Spleen (tissue), 7 donors: Measurements from ENCODE around the gene TACC2.

Experiments
- CTCF ChIP-seq, 11 experiments: fragments of 200-600 bp in 7 of 11; fragments of 450-650 bp in 4 of 11; sonication (generic) in 4 of 11; IDR thresholded peaks in 8 of 11; conservative IDR thresholded peaks in 3 of 11; 1 replicate in 7 of 11; 2 replicates in 4 of 11; pipeline versions ENCODE4 v1.4.0 to v1.8.0; 2016 to 2021; ENCODE audit warnings: antibody characterized with exemption in 11 of 11, inconsistent platforms in 4 of 11, mild to moderate bottlenecking in 1 of 11
- POLR2A ChIP-seq, 3 donors: fragments of 450-650 bp; IDR thresholded peaks; one replicate each; pipeline ENCODE4 v1.5.1; 2017; ENCODE audit warnings: antibody characterized with exemption in 3 of 3, mild to moderate bottlenecking in 1 of 3
- donor health status: DM: no; HTN: no; CAD: no; lungs with moderate emphysema.
- donor health status: DM: no; HTN: no; CAD: no.
- donor health status: DM: no; HTN: no; CAD: no.

- TF ChIP-seq CTCF (IDR thresholded peaks at IDR 0.05 in 8 of 11, conservative IDR thresholded peaks at IDR 0.05 in 3 of 11) (no peak), POLR2A (IDR thresholded peaks at IDR 0.05) (no peak)
Observed at GRCh38 chr10:122258136-122259074, 269.4 kb downstream of the TACC2 start.
